Vagina (tissue), 2 donors: ENCODE results near the gene GLT8D2. TPM values are rescaled to one million over a fixed set of nuclear protein-coding genes. Genes with fewer than 3 reads are reported as not detected.

Experiments
- DNase-seq, 2 donors: peaks; one replicate each; pipeline ENCODE4 v3.0.0-alpha.2; 2017; ENCODE audit errors: extremely low spot score in 2 of 2
- H3K27ac ChIP-seq: fragments of 200-600 bp; sonication (generic); one replicate; pipeline ENCODE4 v1.5.1; 2019
- H3K27me3 ChIP-seq: fragments of 200-600 bp; sonication (generic); one replicate; pipeline ENCODE4 v1.5.1; 2019
- H3K36me3 ChIP-seq, 2 donors: fragments of 200-600 bp; sonication (generic); one replicate each; pipeline ENCODE4 v1.5.1; 2017 to 2019
- H3K4me1 ChIP-seq: fragments of 200-600 bp; sonication (generic); one replicate; pipeline ENCODE4 v1.5.1; 2019
- H3K4me3 ChIP-seq, 2 donors: fragments of 200-600 bp; sonication (generic); 1 replicate in 1 of 2; 2 replicates in 1 of 2; pipeline ENCODE4 v1.5.1; 2016 to 2019
- H3K9me3 ChIP-seq: fragments of 200-600 bp; sonication (generic); one replicate; pipeline ENCODE4 v1.5.1; 2019
- POLR2A ChIP-seq, 2 donors: fragments of 450-650 bp; IDR thresholded peaks; one replicate each; pipeline ENCODE4 v1.6.1; 2017; ENCODE audit warnings: antibody characterized with exemption in 2 of 2, mild to moderate bottlenecking in 2 of 2, moderate library complexity in 2 of 2
- POLR2AphosphoS5 ChIP-seq, 2 donors: sonication (generic); formaldehyde crosslinking; IDR thresholded peaks; one replicate each; pipeline ENCODE4 v1.9.0; 2017; ENCODE audit warnings: antibody characterized with exemption in 2 of 2, mild to moderate bottlenecking in 2 of 2, low read depth in 1 of 2; ENCODE audit not compliant: insufficient read depth in 1 of 2
- intact Hi-C: fragments of 100-400 bp; cut with DNase I; formaldehyde crosslinking; loops from one replicate; pipeline ENCODE4 v1.15.1; 2023
- total RNA-seq: library from RNA; depleted of rRNA; stranded (reverse); fragments of >200 nt; gene quantifications from one replicate; pipeline ENCODE4 v1.2.3, GENCODE V29; 2016
- TF ChIP-seq, protein P1 (sequence below), 3 experiments: fragments of 450-650 bp in 2 of 3; fragments of 200-600 bp in 1 of 3; sonication (generic) in 1 of 3; IDR thresholded peaks; one replicate each; pipeline ENCODE4 v1.5.1; 2017 to 2019; ENCODE audit warnings: antibody characterized with exemption in 3 of 3, mild to moderate bottlenecking in 2 of 3, moderate library complexity in 2 of 3

The GLT8D2 gene
- total RNA-seq, 1 donor from 2014 or later, result 11.0 TPM

DNA sequence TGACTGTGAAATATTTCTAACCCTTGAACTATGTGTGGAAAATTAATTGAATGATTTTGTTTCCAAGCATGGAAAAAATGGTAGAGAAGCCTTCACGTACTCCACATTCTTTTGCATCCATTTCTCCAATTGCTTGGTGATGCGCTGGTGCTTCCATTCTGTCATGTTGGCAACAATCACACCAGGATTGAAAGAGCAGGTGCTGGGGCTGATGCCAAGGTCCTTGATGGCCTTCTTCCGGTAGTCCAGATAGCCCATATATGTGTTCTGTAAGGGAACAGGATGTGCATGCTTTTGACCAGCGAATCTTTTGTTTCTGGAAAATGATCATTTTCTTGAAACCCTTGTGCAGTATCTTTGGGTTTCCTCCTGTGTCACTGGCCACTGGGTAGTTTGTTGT lies 55.8 kb downstream of the GLT8D2 start:
- no peaks in the 10 kb centered on the region for H3K27me3 ChIP-seq
- H3K27ac ChIP-seq, result no peak overlapping the region
- TF ChIP-seq POLR2A (IDR thresholded peaks at IDR 0.05) (no peak), POLR2AphosphoS5 (IDR thresholded peaks at IDR 0.05; ENCODE audit: insufficient read depth in 1 of 2, low read depth in 1 of 2) (no peak)
- TF ChIP-seq, protein P1, sequence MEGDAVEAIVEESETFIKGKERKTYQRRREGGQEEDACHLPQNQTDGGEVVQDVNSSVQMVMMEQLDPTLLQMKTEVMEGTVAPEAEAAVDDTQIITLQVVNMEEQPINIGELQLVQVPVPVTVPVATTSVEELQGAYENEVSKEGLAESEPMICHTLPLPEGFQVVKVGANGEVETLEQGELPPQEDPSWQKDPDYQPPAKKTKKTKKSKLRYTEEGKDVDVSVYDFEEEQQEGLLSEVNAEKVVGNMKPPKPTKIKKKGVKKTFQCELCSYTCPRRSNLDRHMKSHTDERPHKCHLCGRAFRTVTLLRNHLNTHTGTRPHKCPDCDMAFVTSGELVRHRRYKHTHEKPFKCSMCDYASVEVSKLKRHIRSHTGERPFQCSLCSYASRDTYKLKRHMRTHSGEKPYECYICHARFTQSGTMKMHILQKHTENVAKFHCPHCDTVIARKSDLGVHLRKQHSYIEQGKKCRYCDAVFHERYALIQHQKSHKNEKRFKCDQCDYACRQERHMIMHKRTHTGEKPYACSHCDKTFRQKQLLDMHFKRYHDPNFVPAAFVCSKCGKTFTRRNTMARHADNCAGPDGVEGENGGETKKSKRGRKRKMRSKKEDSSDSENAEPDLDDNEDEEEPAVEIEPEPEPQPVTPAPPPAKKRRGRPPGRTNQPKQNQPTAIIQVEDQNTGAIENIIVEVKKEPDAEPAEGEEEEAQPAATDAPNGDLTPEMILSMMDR (IDR thresholded peaks at IDR 0.05), result no peak
- intact Hi-C loops, result no loop called here
- H3K9me3 ChIP-seq, result no peaks in the 10 kb centered on the region
- H3K4me1 ChIP-seq, result no peaks in the 10 kb centered on the region
- H3K4me3 ChIP-seq, result no peak overlapping the region
- no peak for DNase-seq
- H3K36me3 ChIP-seq, result peaks cover 0 to 6% of the 10 kb centered on the region in 2 donors

DNA sequence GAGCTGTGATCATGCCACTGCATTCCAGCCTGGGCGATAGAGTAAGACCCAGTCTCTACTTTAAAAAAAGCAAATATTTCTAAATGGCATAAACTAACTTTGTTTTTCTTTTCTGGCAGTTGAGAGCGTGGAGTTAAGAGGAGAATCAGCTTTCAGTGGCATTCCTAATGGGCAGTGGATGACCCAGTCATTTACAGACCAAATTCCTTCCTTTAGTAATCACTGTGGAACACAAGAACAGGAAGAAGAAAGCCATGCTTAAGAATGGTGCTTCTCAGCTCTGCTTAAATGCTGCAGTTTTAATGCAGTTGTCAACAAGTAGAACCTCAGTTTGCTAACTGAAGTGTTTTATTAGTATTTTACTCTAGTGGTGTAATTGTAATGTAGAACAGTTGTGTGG lies 63.2 kb downstream of the GLT8D2 start:
- Histone ChIP-seq H3K9me3 (no peaks in the 10 kb centered on the region), H3K4me1 (no peaks in the 10 kb centered on the region), H3K27ac (no peak overlapping the region), H3K4me3 (no peak overlapping the region), H3K27me3 (no peaks in the 10 kb centered on the region), H3K36me3 (peaks cover 0 to 65% of the 10 kb centered on the region in 2 donors)
- no peak for DNase-seq
- TF ChIP-seq POLR2A (IDR thresholded peaks at IDR 0.05) (no peak), POLR2AphosphoS5 (IDR thresholded peaks at IDR 0.05; ENCODE audit: insufficient read depth in 1 of 2, low read depth in 1 of 2) (no peak)
- TF ChIP-seq, protein P1 (IDR thresholded peaks at IDR 0.05), result no peak
- intact Hi-C loops, result no loop called here

- H3K9me3 ChIP-seq, result no peaks in the 10 kb centered on the region
- no peaks in the 10 kb centered on the region for H3K4me1 ChIP-seq
- peaks cover 0 to 55% of the 10 kb centered on the region in 2 donors for H3K36me3 ChIP-seq
- TF ChIP-seq POLR2A (IDR thresholded peaks at IDR 0.05), result no peak
- TF ChIP-seq, protein P1 (IDR thresholded peaks at IDR 0.05), result no peak
- no peak for TF ChIP-seq POLR2AphosphoS5 (IDR thresholded peaks at IDR 0.05; ENCODE audit: insufficient read depth in 1 of 2, low read depth in 1 of 2)
- H3K27me3 ChIP-seq, result no peaks in the 10 kb centered on the region
- no peak overlapping the region for H3K27ac ChIP-seq
- no peak overlapping the region for H3K4me3 ChIP-seq
- no peak for DNase-seq
- intact Hi-C loops, result no loop called here
Measured at GRCh38 chr12:103978384-103978982, 71.5 kb downstream of the GLT8D2 start.

- Histone ChIP-seq H3K9me3 (no peaks in the 10 kb centered on the region), H3K36me3 (peaks cover 0 to 34% of the 10 kb centered on the region in 2 donors), H3K27me3 (no peaks in the 10 kb centered on the region), H3K4me1 (no peaks in the 10 kb centered on the region), H3K4me3 (no peak overlapping the region), H3K27ac (no peak overlapping the region)
- no peak for TF ChIP-seq POLR2A (IDR thresholded peaks at IDR 0.05)
- TF ChIP-seq POLR2AphosphoS5 (IDR thresholded peaks at IDR 0.05; ENCODE audit: insufficient read depth in 1 of 2, low read depth in 1 of 2), result no peak
- TF ChIP-seq, protein P1 (IDR thresholded peaks at IDR 0.05), result no peak
- intact Hi-C loops, result no loop called here
- no peak for DNase-seq
Measured at GRCh38 chr12:103975368-103975767, 74.6 kb downstream of the GLT8D2 start.

DNA sequence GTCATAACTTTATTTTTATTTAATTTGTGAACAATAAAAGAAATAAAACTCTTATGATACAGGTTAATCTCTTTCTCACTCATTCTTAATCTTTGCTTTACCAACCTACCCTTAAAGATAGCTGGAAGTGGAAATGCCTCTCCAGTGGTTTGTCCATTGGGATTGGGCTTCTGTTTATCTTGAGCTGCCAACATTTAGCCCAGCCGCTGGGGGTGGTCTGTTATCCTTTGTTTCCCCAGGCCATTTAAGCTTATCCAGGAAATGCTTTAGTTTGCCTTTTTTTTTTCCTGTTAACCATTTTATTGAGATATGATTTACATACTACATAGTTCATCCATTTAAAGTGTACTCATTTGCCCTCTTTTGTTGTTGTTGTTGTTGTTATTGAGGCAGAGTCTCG lies 76.1 kb downstream of the GLT8D2 start:
- no peaks in the 10 kb centered on the region for H3K27me3 ChIP-seq
- no peak overlapping the region for H3K4me3 ChIP-seq
- no peak for DNase-seq
- H3K36me3 ChIP-seq, result peaks cover 0 to 23% of the 10 kb centered on the region in 2 donors
- no peak overlapping the region for H3K27ac ChIP-seq
- no peaks in the 10 kb centered on the region for H3K9me3 ChIP-seq
- H3K4me1 ChIP-seq, result peaks cover 9% of the 10 kb centered on the region
- intact Hi-C loops, result no loop called here
- TF ChIP-seq POLR2A (IDR thresholded peaks at IDR 0.05) (no peak), POLR2AphosphoS5 (IDR thresholded peaks at IDR 0.05; ENCODE audit: insufficient read depth in 1 of 2, low read depth in 1 of 2) (no peak)
- TF ChIP-seq, protein P1 (IDR thresholded peaks at IDR 0.05), result no peak
